Panc1 (cell line): ENCODE results near the gene HM13. TPM values are rescaled to one million over a fixed set of nuclear protein-coding genes. Genes with fewer than 3 reads are reported as not detected.

Experiments
- ATAC-seq: fragments of 200-7000 bp; cut with Tn5 transposase; 2 replicates; pipeline ENCODE4 v1.9.1; 2020; ENCODE audit warnings: mild to moderate bottlenecking, moderate library complexity
- BruUV-seq: library from RNA; stranded (reverse); fragments of 400-500 nt; replicated peaks from 2 replicates; lab custom pipeline; 2021; lab: Mats Ljungman, UMichigan
- CTCF ChIA-PET: fragments of 300-600 bp; sonication (Branson Sonifier 250); formaldehyde crosslinking; loops from one replicate; lab custom pipeline; 2022; ENCODE audit warnings: antibody characterized with exemption; lab: Charles Lee
- POLR2A ChIA-PET: fragments of 300-600 bp; sonication (Branson Sonifier 250); formaldehyde crosslinking; loops from one replicate; lab custom pipeline; 2022; ENCODE audit warnings: antibody characterized with exemption; lab: Charles Lee
- DNase-seq: peaks from one replicate; pipeline ENCODE4 v3.0.0-alpha.2; 2010; ENCODE audit warnings: low read depth, low spot score
- H3K27ac ChIP-seq: 2 replicates; pipeline ENCODE4 v1.5.1; 2011; ENCODE audit warnings: mild to moderate bottlenecking, low read length, inconsistent platforms
- H3K27me3 ChIP-seq: fragments of 200-500 bp; sonication (Bioruptor generic); 2 replicates; pipeline ENCODE4 v1.6.0; 2014; ENCODE audit warnings: low read length, inconsistent platforms; ENCODE audit not compliant: control insufficient read depth, insufficient read depth
- H3K36me3 ChIP-seq: fragments of 200-500 bp; sonication (Bioruptor generic); 2 replicates; pipeline ENCODE4 v1.5.1; 2014; ENCODE audit warnings: inconsistent platforms, mild to moderate bottlenecking, low read length, moderate library complexity; ENCODE audit not compliant: control insufficient read depth, insufficient read depth
- H3K4me1 ChIP-seq: 2 replicates; pipeline ENCODE4 v1.5.1; 2011; ENCODE audit warnings: inconsistent platforms, mild to moderate bottlenecking, low read length, moderate library complexity; ENCODE audit not compliant: control insufficient read depth, insufficient read depth
- H3K4me3 ChIP-seq, 2 experiments: 2 replicates each; pipeline ENCODE4 v1.5.1; 2011 to 2012; ENCODE audit warnings: low read depth in 2 of 2, low read length in 2 of 2, mild to moderate bottlenecking in 2 of 2, inconsistent platforms in 1 of 2, moderate library complexity in 1 of 2
- H3K9me3 ChIP-seq: fragments of 200-500 bp; sonication (Bioruptor generic); 2 replicates; pipeline ENCODE4 v1.5.1; 2014; ENCODE audit warnings: low read depth, mild to moderate bottlenecking, inconsistent platforms, low read length, moderate library complexity; ENCODE audit not compliant: control insufficient read depth, insufficient read depth
- CTCF ChIP-seq: fragments of 450-650 bp; IDR thresholded peaks from 2 replicates; pipeline ENCODE4 v1.5.1; 2017; ENCODE audit warnings: mild to moderate bottlenecking
- POLR2AphosphoS5 ChIP-seq: IDR thresholded peaks from 2 replicates; pipeline ENCODE4 v1.6.1; 2012; ENCODE audit warnings: mild to moderate bottlenecking, low read depth, low read length, moderate library complexity
- REST ChIP-seq, 2 experiments: IDR thresholded peaks; 2 replicates each; pipeline ENCODE4 v1.6.1; 2011 to 2012; ENCODE audit warnings: low read depth in 2 of 2, control low read depth in 1 of 2, low read length in 1 of 2, mild to moderate bottlenecking in 1 of 2, moderate library complexity in 1 of 2; ENCODE audit not compliant: insufficient read depth in 1 of 2
- SIN3A ChIP-seq: IDR thresholded peaks from 2 replicates; pipeline ENCODE4 v1.6.1; 2012; ENCODE audit warnings: low read depth, mild to moderate bottlenecking, low read length, moderate library complexity, borderline replicate concordance; ENCODE audit not compliant: insufficient read depth
- TCF7L2 ChIP-seq: IDR thresholded peaks from 2 replicates; pipeline ENCODE4 v1.6.1; 2011; ENCODE audit warnings: mild to moderate bottlenecking, low read depth, low read length, inconsistent platforms
- in situ Hi-C: cut with HindIII; loops from 2 replicates; pipeline ENCODE4 v1.10.0; 2016; ENCODE audit warnings: low sequenced_read_pairs, low pct_unique_long_range_greater_than_20kb
- intact Hi-C: fragments of 100-400 bp; cut with micrococcal nuclease; formaldehyde crosslinking; loops from one replicate; pipeline ENCODE4 v1.10.0; 2022; ENCODE audit not compliant: unreplicated experiment
- total RNA-seq: library from RNA; stranded (reverse); gene quantifications from one replicate; pipeline ENCODE4 v1.2.1, GENCODE V29; 2021; ENCODE audit not compliant: unreplicated experiment

Gene HM13
- total RNA-seq, 1 experiment from 2014 or later, result 337 TPM

- ChIA-PET POLR2A (interaction anchor here (2.2 kb wide), 1 partner anchor 46 kb away, joined by 7 read pairs; no protein-coding TSS in a partner anchor), CTCF (interaction anchor here (1.5 to 10.8 kb wide), 3 partner anchors 8 to 68 kb away, joined by 6 to 298 read pairs (median 6); no protein-coding TSS in a partner anchor)
- ATAC-seq (no peak), DNase-seq (no peak)
- TF ChIP-seq CTCF, result no peak
- no peak for TF ChIP-seq REST (IDR thresholded peaks at IDR 0.05; ENCODE audit: insufficient read depth in 1 of 2, low read depth in 2 of 2, low read length in 1 of 2)
- TF ChIP-seq POLR2AphosphoS5, result peak; percentile 20; the same call in 1 of the 2 replicates
- no peak for TF ChIP-seq TCF7L2
- no peak for TF ChIP-seq SIN3A
- H3K4me3 ChIP-seq, result no peak overlapping the region
- peak overlapping the region; percentile 88 for H3K27ac ChIP-seq
- H3K4me1 ChIP-seq, result peaks cover 72% of the 10 kb centered on the region
- H3K9me3 ChIP-seq, result no peaks in the 10 kb centered on the region
- in situ Hi-C loops (loop anchor here (10.0 kb wide), 1 partner anchor 59 kb away; no protein-coding TSS in a partner anchor), intact Hi-C loops (no loop called here)
- no peaks in the 10 kb centered on the region for H3K27me3 ChIP-seq
- no TSS peak for BruUV-seq
- H3K36me3 ChIP-seq, result peaks cover 6% of the 10 kb centered on the region; the same call in 1 of the 2 replicates
Measured at GRCh38 chr20:31565699-31566318, 51.6 kb downstream of the HM13 start.

- no TSS peak for BruUV-seq
- TF ChIP-seq TCF7L2, result no peak
- no peak for TF ChIP-seq SIN3A
- TF ChIP-seq CTCF, result no peak
- no peak for TF ChIP-seq REST (IDR thresholded peaks at IDR 0.05; ENCODE audit: insufficient read depth in 1 of 2, low read depth in 2 of 2, low read length in 1 of 2)
- TF ChIP-seq POLR2AphosphoS5, result no peak
- POLR2A ChIA-PET, result interaction anchor here (2.2 kb wide), 1 partner anchor 45 kb away, joined by 7 read pairs; no protein-coding TSS in a partner anchor
- Histone ChIP-seq H3K9me3 (no peaks in the 10 kb centered on the region), H3K36me3 (peaks cover 6% of the 10 kb centered on the region; the same call in 1 of the 2 replicates), H3K4me3 (no peak overlapping the region), H3K4me1 (peaks cover 72% of the 10 kb centered on the region), H3K27me3 (no peaks in the 10 kb centered on the region), H3K27ac (peak overlapping the region; percentile 88)
- no peak for DNase-seq
- intact Hi-C loops (no loop called here), in situ Hi-C loops (loop anchor here (10.0 kb wide), 1 partner anchor 59 kb away; no protein-coding TSS in a partner anchor)
- ATAC-seq, result no peak
- CTCF ChIA-PET, result interaction anchor here (1.2 to 10.8 kb wide), 4 partner anchors 9 to 68 kb away, joined by 6 to 298 read pairs (median 6); no protein-coding TSS in a partner anchor
Measured at GRCh38 chr20:31566319-31566657, 52.0 kb downstream of the HM13 start.
